Prostate gland (tissue), 2 donors: ENCODE data around the gene HOXD8. TPM values are rescaled to one million over a fixed set of nuclear protein-coding genes. Genes with fewer than 3 reads are reported as not detected.

Experiments
- DNase-seq: peaks from one replicate; pipeline ENCODE4 v3.0.0-alpha.2; 2019; ENCODE audit warnings: low spot score
- H3K27ac ChIP-seq, 2 donors: fragments of 200-600 bp; sonication (generic); 2 replicates each; pipeline ENCODE4 v1.5.1; 2017 to 2019
- H3K27me3 ChIP-seq: fragments of 200-600 bp; sonication (generic); replicated peaks from 2 replicates; pipeline ENCODE4 v1.5.1; 2019; ENCODE audit not compliant: insufficient read depth
- H3K36me3 ChIP-seq, 2 donors: fragments of 200-600 bp; sonication (generic); 1 replicate in 1 of 2; 2 replicates in 1 of 2; pipeline versions ENCODE4 v1.5.1 to v1.8.1; 2017 to 2019
- H3K4me1 ChIP-seq: fragments of 200-600 bp; sonication (generic); replicated peaks from 2 replicates; pipeline ENCODE4 v1.5.1; 2019
- H3K4me3 ChIP-seq, 2 donors: fragments of 200-600 bp; sonication (generic); 2 replicates each; pipeline ENCODE4 v1.5.1; 2017 to 2019
- H3K9me3 ChIP-seq: fragments of 200-600 bp; sonication (generic); 2 replicates; pipeline ENCODE4 v1.5.1; 2017
- POLR2A ChIP-seq: fragments of 450-650 bp; IDR thresholded peaks from one replicate; pipeline ENCODE4 v1.6.1; 2016; ENCODE audit warnings: antibody characterized with exemption, mild to moderate bottlenecking
- POLR2AphosphoS5 ChIP-seq: sonication (generic); formaldehyde crosslinking; IDR thresholded peaks from one replicate; pipeline ENCODE4 v1.6.1; 2017; ENCODE audit warnings: antibody characterized with exemption
- WGBS: methylation state at CpG from one replicate; pipeline ENCODE4 v1.1.5; 2018; 5-methylcytosine and 5-hydroxymethylcytosine counted together
- intact Hi-C: fragments of 100-400 bp; cut with DNase I; formaldehyde crosslinking; loops from one replicate; pipeline ENCODE4 v1.14.2; 2022
- total RNA-seq, 2 donors: library from RNA; depleted of rRNA; stranded (reverse); fragments of >200 nt; gene quantifications; one replicate each; pipeline ENCODE4 v1.1.0, GENCODE V29; 2016
- TF ChIP-seq, protein P1 (sequence below), 4 experiments: fragments of 200-600 bp in 2 of 4; fragments of 450-650 bp in 2 of 4; sonication (generic) in 2 of 4; IDR thresholded peaks; 1 replicate in 3 of 4; 2 replicates in 1 of 4; pipeline ENCODE4 v1.5.1; 2016 to 2019; ENCODE audit warnings: antibody characterized with exemption in 4 of 4, mild to moderate bottlenecking in 2 of 4, moderate library complexity in 2 of 4

The HOXD8 gene
- total RNA-seq, 2 donors from 2014 or later = 10.4 to 30.8 TPM

DNA sequence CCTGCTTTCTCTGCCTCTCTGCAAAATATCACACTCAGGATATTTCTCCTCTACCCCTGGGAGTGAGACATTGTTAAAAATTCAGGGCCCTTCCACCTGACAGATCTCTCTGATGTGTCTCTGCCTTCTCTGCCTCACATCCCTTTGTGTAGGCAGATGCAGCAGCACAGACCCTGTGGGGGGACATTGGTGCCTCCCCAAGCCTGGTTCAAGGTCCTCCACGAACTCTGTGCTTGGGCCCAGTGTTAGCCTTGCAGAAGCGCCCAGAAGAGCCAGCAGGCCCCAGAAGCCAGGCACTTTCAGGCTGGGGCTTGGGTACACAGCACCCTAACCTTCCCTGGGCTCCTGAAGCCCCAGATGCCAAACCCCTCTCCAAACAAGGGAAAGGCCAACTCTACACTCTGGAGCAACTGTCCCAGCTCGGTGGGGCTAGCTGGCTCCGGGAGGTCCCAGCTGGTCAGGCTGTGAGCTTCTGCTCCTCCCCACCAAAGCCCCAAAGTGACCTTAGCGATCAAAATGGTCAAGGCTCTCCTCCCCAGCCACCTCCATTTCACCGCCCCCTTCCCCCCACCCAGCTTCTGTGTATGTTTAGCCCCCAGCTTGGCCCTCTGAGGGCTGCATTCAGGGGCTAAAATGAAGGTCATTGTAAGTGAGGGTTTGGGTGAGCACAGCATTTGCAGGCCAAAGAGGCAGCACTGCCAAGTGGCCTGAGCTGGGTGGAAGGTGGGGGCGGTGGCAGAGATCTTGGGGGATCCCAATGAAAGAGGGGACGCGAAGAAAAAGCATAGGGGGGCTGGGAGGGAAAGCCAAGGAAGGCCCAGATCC is 4.3 kb upstream of the HOXD8 start:
- H3K4me1 ChIP-seq = no peaks in the 10 kb centered on the region
- H3K4me3 ChIP-seq = no peak overlapping the region
- no peaks in the 10 kb centered on the region for H3K36me3 ChIP-seq
- 78% methylated on average over 9 of the region's 9 CpGs for WGBS
- TF ChIP-seq, protein P1, sequence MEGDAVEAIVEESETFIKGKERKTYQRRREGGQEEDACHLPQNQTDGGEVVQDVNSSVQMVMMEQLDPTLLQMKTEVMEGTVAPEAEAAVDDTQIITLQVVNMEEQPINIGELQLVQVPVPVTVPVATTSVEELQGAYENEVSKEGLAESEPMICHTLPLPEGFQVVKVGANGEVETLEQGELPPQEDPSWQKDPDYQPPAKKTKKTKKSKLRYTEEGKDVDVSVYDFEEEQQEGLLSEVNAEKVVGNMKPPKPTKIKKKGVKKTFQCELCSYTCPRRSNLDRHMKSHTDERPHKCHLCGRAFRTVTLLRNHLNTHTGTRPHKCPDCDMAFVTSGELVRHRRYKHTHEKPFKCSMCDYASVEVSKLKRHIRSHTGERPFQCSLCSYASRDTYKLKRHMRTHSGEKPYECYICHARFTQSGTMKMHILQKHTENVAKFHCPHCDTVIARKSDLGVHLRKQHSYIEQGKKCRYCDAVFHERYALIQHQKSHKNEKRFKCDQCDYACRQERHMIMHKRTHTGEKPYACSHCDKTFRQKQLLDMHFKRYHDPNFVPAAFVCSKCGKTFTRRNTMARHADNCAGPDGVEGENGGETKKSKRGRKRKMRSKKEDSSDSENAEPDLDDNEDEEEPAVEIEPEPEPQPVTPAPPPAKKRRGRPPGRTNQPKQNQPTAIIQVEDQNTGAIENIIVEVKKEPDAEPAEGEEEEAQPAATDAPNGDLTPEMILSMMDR (IDR thresholded peaks at IDR 0.05) = no peak
- H3K27me3 ChIP-seq = no peaks in the 10 kb centered on the region
- intact Hi-C loops = loop anchor here (5.0 to 10.0 kb wide), 3 partner anchors 512 to 1022 kb away; no protein-coding TSS in a partner anchor
- H3K9me3 ChIP-seq = no peaks in the 10 kb centered on the region
- no peak for DNase-seq
- peak overlapping the region in 1 of 2 donors; percentile 62 for H3K27ac ChIP-seq

DNA sequence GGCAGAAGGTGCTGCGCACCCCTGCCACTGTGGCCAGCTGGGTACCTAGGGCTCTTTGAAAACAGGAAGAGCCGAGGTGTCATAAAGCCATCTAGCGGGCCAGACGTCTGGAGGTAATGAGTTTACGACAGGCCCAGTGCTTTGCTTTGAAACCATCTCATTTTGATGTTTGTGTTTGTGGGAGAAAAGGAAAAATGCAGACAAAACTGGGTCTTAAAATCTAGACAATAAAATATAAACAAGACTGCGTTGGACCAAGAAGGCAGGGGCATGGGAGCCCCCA is 3.8 kb upstream of the HOXD8 start:
- Histone ChIP-seq H3K36me3 (no peaks in the 10 kb centered on the region), H3K27me3 (no peaks in the 10 kb centered on the region), H3K4me3 (no peak overlapping the region), H3K27ac (peak overlapping the region in 1 of 2 donors; percentile 62), H3K9me3 (no peaks in the 10 kb centered on the region), H3K4me1 (no peaks in the 10 kb centered on the region)
- no peak for DNase-seq
- TF ChIP-seq, protein P1 (IDR thresholded peaks at IDR 0.05) = no peak
- no peak for TF ChIP-seq POLR2AphosphoS5
- intact Hi-C loops = loop anchor here (5.0 to 10.0 kb wide), 2 partner anchors 689 to 1022 kb away; no protein-coding TSS in a partner anchor
- WGBS = 64% methylated on average over 6 of the region's 6 CpGs

DNA sequence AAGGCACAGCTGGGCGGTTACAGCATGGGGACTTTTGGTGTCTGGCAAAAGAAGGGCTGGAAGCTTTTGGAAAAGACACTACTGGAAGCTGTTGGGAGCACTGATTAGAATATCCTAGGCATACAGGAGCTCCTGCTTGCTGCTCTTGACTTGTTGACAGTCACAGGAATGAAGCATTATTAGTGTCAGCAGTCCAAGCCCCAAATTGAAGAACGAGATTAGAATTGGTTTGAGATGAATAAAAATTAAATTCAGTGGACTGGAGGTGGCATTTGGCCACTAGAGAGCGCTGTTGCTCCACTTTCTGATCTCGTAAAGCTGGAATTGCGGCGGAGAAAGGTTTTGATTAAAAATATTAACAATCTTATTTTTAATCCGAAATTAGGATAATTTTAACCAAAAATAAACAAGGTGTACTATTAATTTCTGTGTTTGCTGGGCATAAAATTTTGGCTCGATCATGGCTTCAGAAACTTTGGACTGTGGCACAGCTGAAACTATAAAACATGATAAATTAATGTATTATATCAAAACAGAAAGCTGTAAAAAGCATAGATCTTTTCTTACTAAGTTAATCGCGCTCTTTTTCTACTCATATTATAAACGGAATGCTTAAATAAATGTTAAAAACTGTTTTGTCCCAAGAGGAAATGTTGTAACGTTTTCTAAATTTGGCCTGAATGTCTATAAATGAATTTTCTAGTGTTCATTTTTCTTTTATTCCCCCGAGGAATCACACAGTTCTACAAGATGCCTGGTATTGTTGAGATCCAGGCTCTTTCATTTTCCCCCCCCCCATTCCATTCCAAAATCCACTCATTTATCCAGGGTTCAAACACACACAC is 2.4 kb upstream of the HOXD8 start:
- WGBS = 22% methylated on average over 13 of the region's 13 CpGs
- intact Hi-C loops = loop anchor here (5.0 to 10.0 kb wide), 2 partner anchors 688 to 1020 kb away; no protein-coding TSS in a partner anchor
- no peaks in the 10 kb centered on the region for H3K27me3 ChIP-seq
- H3K4me3 ChIP-seq = no peak overlapping the region
- peak; percentile 55 for DNase-seq
- H3K36me3 ChIP-seq = no peaks in the 10 kb centered on the region
- no peaks in the 10 kb centered on the region for H3K4me1 ChIP-seq
- TF ChIP-seq, protein P1 (IDR thresholded peaks at IDR 0.05) = peak; percentile 83 to 97 (median 91)
- TF ChIP-seq POLR2AphosphoS5 = no peak
- no peaks in the 10 kb centered on the region for H3K9me3 ChIP-seq
- no peak overlapping the region for H3K27ac ChIP-seq

DNA sequence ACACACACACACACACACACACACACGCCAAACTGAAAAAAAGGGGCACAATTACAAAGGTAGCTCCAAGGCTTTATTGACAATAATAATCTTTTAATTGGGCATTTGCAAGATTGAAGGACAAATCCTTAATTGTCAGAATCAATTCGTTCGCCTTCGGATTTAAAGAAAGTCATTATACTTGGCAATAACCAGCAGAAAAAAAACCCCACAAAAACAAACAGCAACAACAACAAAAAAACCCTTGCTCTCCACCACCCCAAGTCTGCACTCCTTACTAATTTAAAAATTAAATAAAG is 1.8 kb upstream of the HOXD8 start:
- no peaks in the 10 kb centered on the region for H3K27me3 ChIP-seq

More for the DNA sequence above, 1.8 kb upstream of the HOXD8 start:
- Histone ChIP-seq H3K36me3 (no peaks in the 10 kb centered on the region), H3K4me1 (no peaks in the 10 kb centered on the region), H3K9me3 (no peaks in the 10 kb centered on the region), H3K27ac (peak overlapping the region in 1 of 2 donors; percentile 81), H3K4me3 (no peak overlapping the region)
- no peak for DNase-seq
- WGBS = 52% methylated on average over 4 of the region's 4 CpGs
- no peak for TF ChIP-seq POLR2AphosphoS5
- TF ChIP-seq, protein P1 (IDR thresholded peaks at IDR 0.05) = no peak
- TF ChIP-seq POLR2A = no peak
- intact Hi-C loops = loop anchor here (5.0 to 10.0 kb wide), 2 partner anchors 687 to 1020 kb away; no protein-coding TSS in a partner anchor
